HTR-8/SVneo (cell line): ENCODE data around the gene SFXN2.
A peak's percentile ranks its signal among the peaks of the same experiment; 100 is the strongest.
"Not testable (repeated sequence)": the region's sequence is repeated elsewhere in the genome, so short reads cannot be mapped to it uniquely, and the experiment has no call there.

Experiments
- DNase-seq: peaks from one replicate; pipeline ENCODE4 v3.0.0; 2011; ENCODE audit warnings: low spot score, mixed read lengths; ENCODE audit not compliant: insufficient read length
- FAIRE-seq: peaks from 2 replicates; lab custom pipeline; 2011; peaks lifted over from hg19 to GRCh38; lab: Jason Lieb, UNC

The SFXN2 gene

DNA sequence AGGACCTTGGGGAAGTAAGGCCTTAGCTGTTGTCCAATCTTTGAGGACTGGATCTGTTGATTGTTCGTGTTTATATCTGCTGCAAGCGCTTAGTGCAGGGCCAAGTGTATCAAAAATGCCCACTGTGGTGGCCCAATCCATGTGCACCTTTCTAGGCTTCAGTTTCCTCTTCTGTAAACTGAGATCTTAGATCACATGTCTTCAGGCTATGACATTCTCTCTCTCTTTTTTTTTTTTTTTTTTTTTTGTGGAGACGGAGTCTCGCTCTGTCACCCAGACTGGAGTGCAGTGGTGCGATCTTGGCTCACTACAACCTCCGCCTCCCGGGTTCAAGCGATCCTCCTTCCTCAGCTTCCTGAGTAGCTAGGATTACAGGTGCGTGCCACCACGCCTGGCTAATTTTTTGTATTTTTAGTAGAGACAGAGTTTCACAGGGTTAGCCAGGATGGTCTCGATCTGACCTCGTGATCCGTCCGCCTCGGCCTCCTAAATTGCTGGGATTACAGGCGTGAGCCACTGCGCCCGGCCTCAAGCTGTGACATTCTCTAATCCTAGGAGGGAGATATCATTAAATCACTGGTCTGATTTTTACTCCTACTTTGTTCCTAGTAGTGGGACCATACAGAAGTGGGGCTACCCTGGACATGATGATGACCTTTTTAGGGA lies 2.6 kb downstream of the SFXN2 start:
- FAIRE-seq, DNase-seq: not testable (repeated sequence)

DNA sequence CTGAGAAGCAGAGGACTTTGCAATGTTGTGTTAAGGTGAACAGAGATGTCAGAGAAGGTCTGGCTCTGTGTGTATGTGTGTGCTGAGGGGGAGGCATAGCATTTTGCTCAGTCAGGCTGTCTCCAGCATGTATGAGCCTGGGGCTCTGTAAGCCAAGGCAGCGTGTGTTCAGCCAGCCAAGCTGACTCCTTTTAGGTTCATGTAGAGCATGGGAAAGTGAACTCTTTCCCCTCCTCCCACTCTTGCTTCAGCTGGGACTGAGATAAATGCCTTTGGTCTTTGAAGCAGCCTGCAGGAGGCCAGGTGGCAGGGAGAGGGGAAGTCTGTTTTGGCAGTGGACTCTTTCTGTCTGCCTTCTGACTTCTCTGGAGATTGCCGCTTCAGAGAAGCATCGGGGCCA lies 3.8 kb downstream of the SFXN2 start:
- DNase-seq: no peak
- no peak for FAIRE-seq

DNA sequence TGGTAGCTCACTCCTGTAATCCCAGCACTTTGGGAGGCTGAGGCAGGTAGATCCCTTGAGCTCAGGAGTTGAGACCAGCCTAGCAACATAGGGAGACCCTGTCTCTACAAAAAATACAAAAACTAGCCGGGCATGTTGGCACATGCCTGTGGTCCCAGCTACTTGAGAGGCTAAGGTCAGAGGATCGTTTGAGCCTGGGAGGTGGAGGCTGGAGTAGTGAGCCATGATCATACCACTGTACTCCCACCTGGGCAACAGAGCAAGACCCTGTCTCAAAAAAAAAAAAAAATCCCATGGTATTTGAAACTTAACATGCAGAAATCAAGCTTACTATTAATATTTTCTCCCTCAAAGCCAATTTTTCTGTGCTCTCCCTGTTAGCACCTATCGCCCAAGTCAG lies 5.9 kb downstream of the SFXN2 start:
- FAIRE-seq (no peak), DNase-seq (no peak)

DNA sequence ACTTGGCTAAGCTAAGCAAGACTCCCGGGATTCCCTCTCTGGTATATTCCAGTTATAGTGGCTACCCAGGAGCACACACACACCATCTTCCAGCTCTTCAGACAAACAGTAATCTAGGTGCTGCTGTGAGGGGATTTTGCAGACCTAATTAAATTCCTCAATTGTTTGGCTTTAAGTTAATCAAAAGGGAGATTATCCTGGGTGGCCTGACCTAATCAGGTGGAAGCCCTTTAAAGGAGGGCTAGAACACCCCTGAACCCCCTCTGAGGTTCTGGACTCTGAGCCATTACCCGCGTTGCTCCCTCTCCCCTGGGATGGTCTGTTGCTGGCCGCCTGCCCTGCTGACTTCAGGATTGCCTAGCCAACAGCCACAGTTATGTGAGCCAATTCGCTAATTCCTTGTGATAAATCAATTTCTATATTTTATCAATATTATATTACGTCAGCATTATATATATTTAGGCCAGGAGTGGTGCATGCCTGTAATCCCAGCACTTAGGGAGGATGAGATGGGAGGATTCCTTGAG lies 6.4 kb downstream of the SFXN2 start:
- DNase-seq: no peak
- no peak for FAIRE-seq

DNA sequence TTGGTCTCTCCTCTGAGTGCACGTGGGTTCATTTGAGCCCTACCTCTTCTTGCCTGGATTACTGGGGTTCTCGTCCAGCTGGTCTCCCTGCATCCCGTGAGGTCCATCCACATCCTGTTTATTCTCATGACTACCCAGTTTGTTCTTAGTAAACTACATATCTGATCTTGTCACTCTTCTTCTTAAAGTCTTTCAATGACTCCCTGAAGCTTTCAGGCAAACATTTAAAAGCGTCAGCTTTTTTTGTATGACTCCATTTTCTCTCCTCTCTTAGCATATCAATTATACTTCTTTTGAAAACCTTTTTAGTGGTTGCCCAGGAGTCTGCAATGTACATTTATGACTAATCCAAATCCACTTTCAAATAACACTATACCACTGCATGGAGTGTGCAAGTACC lies 7.5 kb downstream of the SFXN2 start:
- FAIRE-seq (no peak), DNase-seq (no peak)

DNA sequence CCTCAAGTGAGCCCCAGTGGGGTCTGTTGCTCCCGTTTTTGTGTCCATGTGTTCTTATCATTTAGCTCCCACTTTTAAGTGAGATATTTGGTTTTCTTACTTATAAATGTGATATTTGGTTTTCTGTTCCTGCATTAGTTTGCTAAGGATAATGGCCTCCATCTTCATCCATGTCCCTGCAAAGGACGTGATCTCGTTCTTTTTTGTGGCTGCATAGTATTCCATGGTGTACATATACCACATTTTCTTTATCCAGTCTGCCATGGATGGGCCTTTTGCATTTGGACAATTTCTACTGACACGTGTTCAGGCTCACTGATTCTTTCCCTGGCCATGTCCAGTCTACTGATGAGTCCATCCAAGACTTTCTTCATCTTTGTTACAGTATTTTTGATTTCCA lies 9.6 kb downstream of the SFXN2 start:
- FAIRE-seq (no peak), DNase-seq (no peak)

DNA sequence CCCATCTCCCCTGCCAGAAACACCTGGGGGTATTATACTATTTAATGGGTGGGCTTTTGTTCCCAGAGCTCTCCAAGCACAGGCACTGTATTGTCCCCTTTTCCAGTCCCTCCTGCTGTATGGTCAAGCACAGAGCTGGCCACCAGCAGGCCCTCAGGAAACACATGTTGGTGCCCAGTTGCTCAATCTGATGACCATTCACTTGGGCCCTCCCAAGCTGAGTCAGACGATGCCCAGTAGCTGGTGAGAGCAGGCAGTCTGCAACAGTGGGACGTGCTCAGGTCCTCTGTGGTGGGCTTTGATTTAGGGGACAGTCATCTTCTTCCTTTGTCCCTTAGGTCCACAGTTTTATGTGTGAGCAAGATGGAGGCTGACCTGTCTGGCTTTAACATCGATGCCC lies 11.8 kb downstream of the SFXN2 start:
- FAIRE-seq: no peak
- no peak for DNase-seq

DNA sequence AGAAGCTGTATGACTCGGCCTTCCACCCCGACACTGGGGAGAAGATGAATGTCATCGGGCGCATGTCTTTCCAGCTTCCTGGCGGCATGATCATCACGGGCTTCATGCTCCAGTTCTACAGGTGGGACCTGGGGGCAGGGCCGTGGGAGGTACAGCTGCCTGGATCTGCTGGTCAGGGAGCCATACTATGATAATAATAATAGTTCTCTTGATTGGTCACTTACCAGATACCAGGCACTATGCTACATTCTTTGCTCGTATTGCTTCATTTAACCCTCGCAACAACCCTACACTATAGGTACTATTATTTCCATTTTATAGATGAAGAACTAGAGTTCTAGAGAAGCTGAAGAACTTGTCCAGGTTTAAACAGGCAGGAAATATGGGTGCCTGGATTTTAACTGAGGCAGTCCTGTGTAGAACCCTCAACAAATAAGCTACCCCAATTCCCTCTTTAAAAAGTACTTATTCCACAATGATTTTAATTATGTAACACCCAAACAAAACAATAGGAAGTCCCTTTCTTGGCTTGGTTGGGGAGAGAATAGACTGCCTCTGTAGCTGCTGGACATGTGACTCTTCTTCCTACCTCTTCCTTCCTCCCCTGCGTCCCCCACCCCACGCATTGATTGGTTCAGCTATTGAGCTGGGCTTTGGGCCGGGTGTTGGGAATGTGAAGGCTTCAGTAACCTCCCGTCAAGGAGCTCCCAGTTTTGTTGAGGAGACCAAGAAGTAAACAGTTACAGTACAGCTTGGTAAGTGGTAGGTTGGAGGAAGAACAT lies 12.8 kb downstream of the SFXN2 start:
- FAIRE-seq (no peak), DNase-seq (no peak)

DNA sequence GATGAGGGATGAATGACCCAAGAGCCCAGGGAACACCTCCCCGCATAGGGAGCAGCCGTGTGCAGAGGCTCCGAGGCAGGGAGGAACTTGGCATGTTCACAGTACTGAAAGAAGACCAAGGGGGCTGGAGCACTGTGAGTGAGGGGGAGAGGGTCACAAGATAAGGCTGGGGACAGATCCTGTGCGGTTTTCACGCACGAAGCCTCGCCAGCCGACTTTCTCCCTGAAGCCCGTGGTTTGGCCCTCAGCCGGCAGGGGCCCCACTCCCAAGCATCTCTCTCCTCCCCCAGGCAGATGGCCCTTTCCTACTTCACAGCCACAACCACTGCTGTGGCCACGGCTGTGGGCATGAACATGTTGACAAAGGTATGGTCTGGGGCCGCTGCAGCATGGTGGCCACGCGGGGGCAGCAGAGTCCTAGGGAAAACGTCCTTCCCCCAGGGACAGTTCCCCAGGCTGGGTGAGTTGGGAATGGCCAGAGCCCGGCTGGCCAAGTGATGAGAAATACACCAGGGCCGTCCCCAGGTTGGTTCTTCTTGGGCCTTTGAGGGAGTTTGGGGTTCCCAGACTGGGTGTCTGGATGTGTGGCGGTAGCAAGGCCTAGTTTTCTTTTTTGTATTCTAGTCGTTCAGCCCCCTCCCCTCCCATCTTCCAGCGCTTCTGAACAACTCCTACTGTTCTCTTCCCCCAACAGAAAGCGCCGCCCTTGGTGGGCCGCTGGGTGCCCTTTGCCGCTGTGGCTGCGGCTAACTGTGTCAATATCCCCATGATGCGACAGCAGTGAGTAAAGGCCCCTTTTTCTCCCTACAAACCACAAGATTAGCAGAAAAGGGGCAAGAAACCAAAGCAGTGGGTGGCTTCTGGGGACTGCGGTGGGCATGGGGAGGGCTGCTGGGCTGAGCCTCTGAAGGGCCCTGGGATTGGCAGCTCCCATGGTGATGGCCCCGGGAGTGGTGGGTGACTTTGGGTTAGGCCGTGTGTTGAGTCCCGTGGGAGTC lies 14.9 kb downstream of the SFXN2 start:
- FAIRE-seq (peak; percentile 97), DNase-seq (peak; percentile 91)

DNA sequence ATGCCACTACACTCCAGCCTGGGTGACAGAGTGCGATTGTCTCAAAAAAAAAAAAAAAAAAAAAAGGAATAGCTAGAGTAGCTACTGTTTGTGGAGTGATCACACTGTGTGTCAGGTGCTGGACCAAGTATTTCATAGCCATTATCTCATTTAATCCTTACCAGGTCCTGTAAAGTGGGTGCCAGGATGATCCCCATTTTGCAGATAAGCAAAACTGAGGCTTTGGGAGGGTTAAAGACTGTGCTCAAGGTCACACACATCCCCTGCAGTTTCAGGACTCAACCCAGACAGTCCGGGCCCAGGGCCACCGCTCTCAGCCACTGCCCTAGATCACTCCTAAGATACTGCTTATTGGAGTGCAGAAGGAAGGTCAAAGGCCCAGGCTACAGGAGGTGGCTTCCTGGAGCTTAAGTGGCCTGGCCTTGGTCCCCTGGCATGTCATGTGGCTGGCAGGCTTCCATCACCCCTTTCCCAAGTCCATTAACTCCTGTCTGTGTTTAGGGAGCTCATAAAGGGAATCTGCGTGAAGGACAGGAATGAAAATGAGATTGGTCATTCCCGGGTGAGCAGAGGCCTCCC lies 16.9 kb downstream of the SFXN2 start:
- DNase-seq (no peak), FAIRE-seq (no peak)

DNA sequence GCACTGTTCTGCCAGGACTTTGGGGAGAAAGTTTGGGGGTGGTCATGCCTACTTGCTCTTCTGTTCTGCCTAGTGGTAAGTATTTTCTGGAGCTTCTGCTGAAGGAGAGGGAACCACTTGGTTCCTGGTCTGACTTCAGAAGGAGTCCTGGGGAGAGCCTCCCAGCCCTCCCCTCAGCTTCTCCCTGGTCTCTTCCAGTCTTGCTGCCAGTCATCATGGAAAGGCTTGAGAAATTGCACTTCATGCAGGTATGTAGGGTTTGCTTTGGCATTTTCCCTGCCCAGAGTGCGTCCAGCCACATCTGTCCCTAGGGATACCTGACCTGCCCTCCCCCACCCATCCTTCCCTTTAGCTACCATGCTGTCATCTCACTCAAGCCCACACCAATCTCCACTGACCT lies 18.2 kb downstream of the SFXN2 start:
- DNase-seq (no peak), FAIRE-seq (no peak)

DNA sequence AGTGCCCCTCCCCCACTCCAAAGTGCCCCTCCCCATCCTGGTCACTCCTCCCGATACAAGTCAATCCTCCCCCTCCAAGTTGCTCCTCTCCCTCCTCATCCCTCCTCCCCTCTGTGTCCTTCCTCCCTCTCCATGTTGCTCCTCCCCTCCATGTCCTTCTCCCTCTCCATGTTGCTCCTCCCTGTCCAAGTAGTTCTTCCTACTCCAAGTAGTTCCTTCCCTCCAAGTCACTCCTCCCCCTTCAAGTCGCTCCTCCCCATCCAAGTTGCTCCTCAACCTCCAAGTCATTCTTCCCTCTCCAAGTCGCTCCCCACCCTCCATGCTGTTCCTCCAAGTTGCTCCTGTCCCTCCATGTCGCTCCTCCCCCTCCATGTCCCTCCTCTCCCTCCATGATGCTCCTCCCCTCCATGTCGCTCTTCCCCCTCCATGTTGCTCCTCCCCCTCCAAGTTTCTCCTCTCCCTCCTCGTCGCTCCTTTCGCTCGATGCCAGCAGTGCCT lies 20.7 kb downstream of the SFXN2 start:
- no peak for FAIRE-seq
- DNase-seq: no peak

DNA sequence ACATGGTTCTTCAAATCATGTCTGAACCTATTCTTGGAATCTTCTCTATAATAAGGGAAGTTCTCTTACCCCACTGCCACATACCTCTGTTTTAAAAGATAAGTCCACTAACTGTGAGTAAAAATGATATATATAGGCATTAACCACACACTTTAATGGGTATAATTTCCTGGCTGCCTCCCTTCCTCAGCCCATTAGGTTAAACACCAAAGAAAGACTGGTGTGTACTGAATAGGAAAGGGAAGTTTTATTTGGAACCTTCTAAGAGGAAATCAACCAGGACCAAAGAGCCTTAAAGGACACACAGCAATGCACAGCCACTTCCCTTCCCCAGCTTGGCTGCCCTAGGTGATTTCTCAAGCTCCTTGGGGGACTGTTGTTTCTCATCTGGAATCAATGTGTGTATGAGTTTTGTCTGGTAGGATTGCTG lies 24.3 kb downstream of the SFXN2 start:
- FAIRE-seq (no peak), DNase-seq (no peak)

DNA sequence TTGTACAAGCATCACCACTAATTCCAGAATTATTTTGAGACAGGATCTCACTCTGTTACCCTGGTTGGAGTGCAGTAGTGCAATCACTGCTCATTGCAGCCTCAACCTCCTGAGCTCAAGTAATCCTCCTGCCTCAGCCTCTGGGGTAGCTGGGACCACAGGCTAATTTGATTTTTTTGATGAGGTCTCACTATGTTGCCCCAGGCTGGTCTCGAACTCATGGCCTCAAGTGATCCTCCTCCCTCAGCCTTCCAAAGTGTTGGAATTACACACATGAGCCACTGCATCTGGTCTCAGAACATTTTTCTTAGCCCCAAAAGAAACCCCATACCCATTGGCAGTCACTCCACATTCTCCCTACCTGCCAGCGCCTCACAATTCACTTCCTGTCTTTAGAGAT lies 25.8 kb downstream of the SFXN2 start:
- no peak for FAIRE-seq
- no peak for DNase-seq

DNA sequence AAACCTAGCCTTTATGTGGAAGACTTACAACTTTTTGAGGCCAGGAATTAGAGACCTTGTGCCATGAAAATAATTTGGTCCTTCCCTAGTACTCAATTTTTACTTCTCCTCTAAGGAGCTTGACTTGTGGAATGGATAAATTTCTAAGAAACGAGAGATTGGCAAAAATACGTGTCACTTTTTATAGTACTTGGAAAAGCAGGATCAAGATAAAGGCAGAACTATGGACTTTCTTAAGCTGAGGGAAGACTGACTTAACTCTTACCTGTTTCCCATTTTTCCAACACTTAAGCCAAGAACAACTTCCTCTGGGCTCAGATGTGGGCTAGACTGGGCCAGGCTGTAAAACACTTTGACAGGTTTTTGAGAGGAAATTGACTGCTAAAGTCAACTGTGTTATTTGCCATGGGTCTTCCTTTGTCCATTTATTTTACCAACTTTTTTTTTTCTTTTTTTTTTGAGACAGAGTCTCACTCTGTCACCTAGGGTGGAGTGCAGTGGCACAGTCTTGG lies 27.3 kb downstream of the SFXN2 start:
- FAIRE-seq: no peak
- no peak for DNase-seq

DNA sequence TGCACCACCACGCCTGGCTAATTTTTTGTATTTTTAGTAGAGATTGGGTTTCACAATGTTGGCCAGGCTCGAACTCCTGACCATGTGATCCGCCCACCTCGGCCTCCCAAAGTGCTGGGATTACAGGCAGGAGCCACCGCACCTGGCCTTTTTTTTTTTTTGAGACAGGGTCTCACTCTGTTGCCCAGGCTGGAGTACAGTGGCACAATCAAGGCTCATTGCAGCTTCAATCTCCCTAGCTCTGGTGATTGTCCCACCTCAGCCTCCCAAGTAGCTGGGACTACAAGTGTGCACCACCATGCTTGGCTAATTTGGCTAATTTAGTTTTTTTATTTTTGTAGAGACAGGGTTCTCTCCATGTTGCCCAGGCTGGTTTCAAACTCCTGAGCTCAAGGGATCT lies 27.9 kb downstream of the SFXN2 start:
- not testable (repeated sequence) for FAIRE-seq, DNase-seq

DNA sequence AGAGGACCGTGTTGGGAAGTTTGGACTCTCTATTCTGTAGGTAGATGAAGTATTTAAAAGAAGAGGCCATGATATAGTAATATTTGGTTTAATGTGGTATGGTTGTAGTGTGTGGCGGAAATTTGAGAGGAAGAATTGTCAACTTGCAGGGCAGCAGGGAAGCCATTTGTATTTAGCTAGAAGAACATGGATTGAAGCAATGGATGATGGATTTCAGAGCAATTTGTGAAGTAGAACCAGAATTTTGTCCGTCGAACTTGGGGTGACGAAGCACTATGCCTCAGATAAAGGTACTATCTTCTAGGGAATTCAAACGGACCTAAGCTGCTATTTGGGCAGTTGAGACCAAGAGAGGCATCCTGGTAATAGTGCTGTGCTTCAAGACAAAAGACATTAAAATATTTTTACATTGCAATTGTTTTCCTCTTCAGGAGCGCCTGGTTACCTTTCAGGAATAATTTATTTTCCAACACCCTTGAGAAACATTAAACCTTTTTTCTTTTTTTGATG lies 28.7 kb downstream of the SFXN2 start:
- DNase-seq (no peak), FAIRE-seq (no peak)

DNA sequence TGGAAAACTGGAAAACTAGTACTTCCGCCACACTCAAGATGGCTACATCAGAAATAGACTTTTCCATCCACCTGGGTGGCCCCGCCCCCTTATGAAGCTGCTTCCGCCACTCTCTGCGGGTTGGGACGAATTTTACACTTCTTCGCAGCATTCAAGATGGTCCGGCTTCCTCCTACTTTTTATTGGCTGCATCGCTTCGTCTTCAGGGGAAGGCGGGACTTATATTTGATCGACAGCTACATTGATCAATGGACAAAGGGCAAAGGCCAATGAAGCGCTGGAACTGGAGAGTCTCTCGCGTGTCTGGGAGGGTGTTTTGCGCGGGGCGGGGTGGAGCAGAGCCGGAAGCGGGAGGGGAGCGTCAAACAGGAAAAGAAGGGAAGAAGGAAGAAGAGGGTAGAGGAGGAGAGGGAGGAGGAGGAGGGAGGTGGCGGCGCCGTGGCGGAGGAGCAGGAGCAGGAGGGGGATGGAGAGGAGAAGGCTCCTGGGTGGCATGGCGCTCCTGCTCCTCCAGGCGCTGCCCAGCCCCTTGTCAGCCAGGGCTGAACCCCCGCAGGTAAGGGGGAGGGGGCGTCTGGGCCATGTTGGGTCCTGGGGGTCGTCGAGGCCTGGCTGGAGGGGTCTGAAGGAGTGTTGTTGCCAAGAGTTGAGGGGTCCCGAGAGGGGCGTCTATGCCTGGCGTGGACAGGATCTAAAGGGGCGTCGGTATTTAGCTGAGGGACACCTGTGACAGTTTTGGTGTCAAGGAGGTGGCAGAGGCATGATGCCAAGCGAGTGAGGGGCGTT lies 29.3 kb downstream of the SFXN2 start, which contains the start of gene WBP1L:
Gene WBP1L (plus strand): TSS at position 361 of the 786 bp plus-strand sequence. CDS start 106 bp downstream, at position 467.
- FAIRE-seq: peak; percentile 97

More for the DNA sequence above, 29.3 kb downstream of the SFXN2 start, which contains the start of gene WBP1L:
- peak; percentile 95 for DNase-seq
